Stimulated activated CD4-positive, alpha-beta T cell treated with anti-CD3 and anti-CD28 coated beads, Interleukin-1b, Interleukin-23, amount 100 ng/mL, for 1 hour (primary cell): Measurements from ENCODE around the gene PINK1.

Source experiments
- DNase-seq, 2 donors: peaks; one replicate each; pipeline ENCODE4 v3.0.0-alpha.2; 2020; ENCODE audit warnings: low read depth in 2 of 2

The PINK1 gene

GRCh38 chr1:20680269-20680668, 47.0 kb downstream of the PINK1 start:
- DNase-seq, result no peak

- no peak for DNase-seq
Observed at GRCh38 chr1:20681999-20682398, 48.7 kb downstream of the PINK1 start.

GRCh38 chr1:20682571-20683236, 49.4 kb downstream of the PINK1 start:
- DNase-seq, result no peak

- DNase-seq, result no peak
Observed at GRCh38 chr1:20683614-20684013, 50.4 kb downstream of the PINK1 start.

GRCh38 chr1:20684050-20684620, 50.9 kb downstream of the PINK1 start:
- DNase-seq, result no peak

GRCh38 chr1:20684651-20685050, 51.4 kb downstream of the PINK1 start:
- DNase-seq, result no peak

GRCh38 chr1:20685099-20685662, 51.9 kb downstream of the PINK1 start:
- no peak for DNase-seq

GRCh38 chr1:20685741-20686140, 52.5 kb downstream of the PINK1 start:
- no peak for DNase-seq

GRCh38 chr1:20686883-20687725, 53.8 kb downstream of the PINK1 start:
- DNase-seq, result no peak

GRCh38 chr1:20689645-20690056, 56.4 kb downstream of the PINK1 start:
- DNase-seq, result no peak

- DNase-seq, result no peak
Observed at GRCh38 chr1:20691872-20692271, 58.6 kb downstream of the PINK1 start.

GRCh38 chr1:20693623-20694022, 60.4 kb downstream of the PINK1 start:
- no peak for DNase-seq

- DNase-seq, result no peak
Observed at GRCh38 chr1:20695515-20695914, 62.3 kb downstream of the PINK1 start.

- peak; percentile 32 to 44 for DNase-seq
Observed at GRCh38 chr1:20696397-20697333, 63.4 kb downstream of the PINK1 start.

GRCh38 chr1:20697563-20697962, 64.3 kb downstream of the PINK1 start:
- no peak for DNase-seq

- no peak for DNase-seq
Observed at GRCh38 chr1:20698195-20698910, 65.1 kb downstream of the PINK1 start.

- DNase-seq, result no peak
Observed at GRCh38 chr1:20699558-20699957, 66.3 kb downstream of the PINK1 start.

- no peak for DNase-seq
Observed at GRCh38 chr1:20700636-20701215, 67.5 kb downstream of the PINK1 start.
